PC-9 (cell line): ENCODE measurements around the gene KCNK15. TPM values are rescaled to one million over a fixed set of nuclear protein-coding genes. Genes with fewer than 3 reads are reported as not detected.

Experiments used
- BruUV-seq: library from RNA; stranded (reverse); fragments of 400-500 nt; replicated peaks from 2 replicates; lab custom pipeline; 2021; lab: Mats Ljungman, UMichigan
- CTCF ChIA-PET: fragments of 300-600 bp; sonication (Branson Sonifier 250); formaldehyde crosslinking; loops from one replicate; lab custom pipeline; 2022; ENCODE audit warnings: antibody characterized with exemption; lab: Charles Lee
- POLR2A ChIA-PET: fragments of 300-600 bp; sonication (Branson Sonifier 250); formaldehyde crosslinking; loops from one replicate; lab custom pipeline; 2022; ENCODE audit warnings: antibody characterized with exemption; ENCODE audit not compliant: unreplicated experiment; lab: Charles Lee
- DNase-seq, 2 experiments: peaks; one replicate each; pipeline versions ENCODE4 v3.0.0 to v3.0.0-alpha.2; 2015 to 2022; ENCODE audit warnings: mixed read lengths in 1 of 2
- H2AFZ ChIP-seq: fragments of 200-600 bp; sonication (generic); 2 replicates; pipeline ENCODE4 v1.8.1; 2017; ENCODE audit warnings: antibody characterized with exemption
- H3F3A ChIP-seq: fragments of 200-600 bp; sonication (generic); 2 replicates; pipeline ENCODE4 v1.8.1; 2017; ENCODE audit warnings: antibody characterized with exemption, mild to moderate bottlenecking, low read depth; ENCODE audit not compliant: insufficient read depth
- H3K27ac ChIP-seq: fragments of 200-600 bp; sonication (generic); 2 replicates; pipeline ENCODE4 v1.6.1; 2016; ENCODE audit warnings: mixed run types
- H3K27me3 ChIP-seq: fragments of 200-600 bp; sonication (generic); 2 replicates; pipeline ENCODE4 v1.6.1; 2016; ENCODE audit warnings: low read depth, mixed run types; ENCODE audit not compliant: insufficient read depth
- H3K36me3 ChIP-seq: fragments of 200-600 bp; sonication (generic); 2 replicates; pipeline ENCODE4 v1.6.1; 2016; ENCODE audit warnings: low read depth, mixed run types
- H3K4me1 ChIP-seq: fragments of 200-600 bp; sonication (generic); replicated peaks from 2 replicates; pipeline ENCODE4 v1.6.1; 2016; ENCODE audit warnings: mixed run types; ENCODE audit not compliant: insufficient read depth
- H3K4me2 ChIP-seq: fragments of 200-600 bp; sonication (generic); 2 replicates; pipeline ENCODE4 v1.6.1; 2017; ENCODE audit warnings: mixed run types
- H3K4me3 ChIP-seq: fragments of 200-600 bp; sonication (generic); 2 replicates; pipeline ENCODE4 v1.6.1; 2016; ENCODE audit warnings: mixed run types
- H3K79me2 ChIP-seq: fragments of 200-600 bp; sonication (generic); 2 replicates; pipeline ENCODE4 v1.6.1; 2017; ENCODE audit warnings: low read depth, mixed run types
- H3K9me2 ChIP-seq: fragments of 200-600 bp; sonication (generic); 2 replicates; pipeline ENCODE4 v1.8.1; 2017; ENCODE audit warnings: mild to moderate bottlenecking; ENCODE audit not compliant: insufficient read depth
- H3K9me3 ChIP-seq: fragments of 200-600 bp; sonication (generic); 2 replicates; pipeline ENCODE4 v1.8.1; 2016; ENCODE audit warnings: low read depth; ENCODE audit not compliant: insufficient read depth
- H4K20me1 ChIP-seq: fragments of 200-600 bp; sonication (generic); 2 replicates; pipeline ENCODE4 v1.8.1; 2017; ENCODE audit not compliant: insufficient read depth
- EZH2 ChIP-seq: fragments of 200-600 bp; sonication (generic); IDR thresholded peaks from 2 replicates; pipeline ENCODE4 v1.8.0; 2017; ENCODE audit warnings: antibody characterized with exemption, low read depth
- intact Hi-C: fragments of 100-400 bp; cut with micrococcal nuclease; formaldehyde crosslinking; loops from one replicate; pipeline ENCODE4 v1.10.0; 2022; ENCODE audit not compliant: unreplicated experiment
- total RNA-seq: library from RNA; stranded (reverse); gene quantifications from 2 replicates; pipeline ENCODE4 v1.2.3, GENCODE V29; 2021
- TF ChIP-seq, protein P1 (sequence below): fragments of 200-600 bp; sonication (generic); conservative IDR thresholded peaks from 2 replicates; pipeline ENCODE4 v1.6.1; 2017; ENCODE audit warnings: mixed run types, antibody characterized with exemption, mild to moderate bottlenecking, moderate library complexity

Gene KCNK15
- total RNA-seq, 1 experiment from 2014 or later = 0.26 TPM

DNA sequence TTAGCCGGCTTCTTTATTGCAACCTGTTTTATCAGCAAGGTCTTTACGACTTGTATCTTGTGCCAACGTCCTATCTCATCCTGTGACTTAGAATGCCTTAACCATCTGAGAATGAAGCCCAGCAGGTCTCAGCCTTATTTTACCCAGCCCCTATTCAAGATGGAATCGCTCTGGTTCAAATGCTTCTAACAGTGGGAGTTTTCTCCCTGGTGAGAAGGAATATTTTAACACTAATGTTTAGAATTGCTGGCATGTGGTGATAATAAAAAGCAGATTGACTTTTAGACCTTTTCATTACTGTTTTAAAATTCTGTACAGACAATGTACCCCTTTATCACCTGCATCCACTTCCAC is 9.9 kb upstream of the KCNK15 start:
- BruUV-seq = no TSS peak
- intact Hi-C loops = no loop called here
- peaks cover 6% of the 10 kb centered on the region for H3K9me3 ChIP-seq
- peaks cover 16% of the 10 kb centered on the region for H3F3A ChIP-seq
- no peaks in the 10 kb centered on the region for H3K36me3 ChIP-seq
- H3K4me1 ChIP-seq = peaks cover 24% of the 10 kb centered on the region
- DNase-seq = no peak
- 0 out of 2 replicates have a peak overlapping the region, but pooled peaks have one; percentile 26 for H2AFZ ChIP-seq
- H3K9me2 ChIP-seq = no peaks in the 10 kb centered on the region
- H3K27ac ChIP-seq = no peak overlapping the region
- H3K4me2 ChIP-seq = peak overlapping the region; percentile 48
- ChIA-PET CTCF (no interaction called here), POLR2A (no interaction called here)
- no peak overlapping the region for H3K4me3 ChIP-seq
- TF ChIP-seq, protein P1, sequence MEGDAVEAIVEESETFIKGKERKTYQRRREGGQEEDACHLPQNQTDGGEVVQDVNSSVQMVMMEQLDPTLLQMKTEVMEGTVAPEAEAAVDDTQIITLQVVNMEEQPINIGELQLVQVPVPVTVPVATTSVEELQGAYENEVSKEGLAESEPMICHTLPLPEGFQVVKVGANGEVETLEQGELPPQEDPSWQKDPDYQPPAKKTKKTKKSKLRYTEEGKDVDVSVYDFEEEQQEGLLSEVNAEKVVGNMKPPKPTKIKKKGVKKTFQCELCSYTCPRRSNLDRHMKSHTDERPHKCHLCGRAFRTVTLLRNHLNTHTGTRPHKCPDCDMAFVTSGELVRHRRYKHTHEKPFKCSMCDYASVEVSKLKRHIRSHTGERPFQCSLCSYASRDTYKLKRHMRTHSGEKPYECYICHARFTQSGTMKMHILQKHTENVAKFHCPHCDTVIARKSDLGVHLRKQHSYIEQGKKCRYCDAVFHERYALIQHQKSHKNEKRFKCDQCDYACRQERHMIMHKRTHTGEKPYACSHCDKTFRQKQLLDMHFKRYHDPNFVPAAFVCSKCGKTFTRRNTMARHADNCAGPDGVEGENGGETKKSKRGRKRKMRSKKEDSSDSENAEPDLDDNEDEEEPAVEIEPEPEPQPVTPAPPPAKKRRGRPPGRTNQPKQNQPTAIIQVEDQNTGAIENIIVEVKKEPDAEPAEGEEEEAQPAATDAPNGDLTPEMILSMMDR = no peak
- TF ChIP-seq EZH2 = no peak
- no peaks in the 10 kb centered on the region for H3K79me2 ChIP-seq
- 0 out of 2 replicates have a peak, but pooled peaks cover 3% of the 10 kb centered on the region for H3K27me3 ChIP-seq
- H4K20me1 ChIP-seq = no peaks in the 10 kb centered on the region

DNA sequence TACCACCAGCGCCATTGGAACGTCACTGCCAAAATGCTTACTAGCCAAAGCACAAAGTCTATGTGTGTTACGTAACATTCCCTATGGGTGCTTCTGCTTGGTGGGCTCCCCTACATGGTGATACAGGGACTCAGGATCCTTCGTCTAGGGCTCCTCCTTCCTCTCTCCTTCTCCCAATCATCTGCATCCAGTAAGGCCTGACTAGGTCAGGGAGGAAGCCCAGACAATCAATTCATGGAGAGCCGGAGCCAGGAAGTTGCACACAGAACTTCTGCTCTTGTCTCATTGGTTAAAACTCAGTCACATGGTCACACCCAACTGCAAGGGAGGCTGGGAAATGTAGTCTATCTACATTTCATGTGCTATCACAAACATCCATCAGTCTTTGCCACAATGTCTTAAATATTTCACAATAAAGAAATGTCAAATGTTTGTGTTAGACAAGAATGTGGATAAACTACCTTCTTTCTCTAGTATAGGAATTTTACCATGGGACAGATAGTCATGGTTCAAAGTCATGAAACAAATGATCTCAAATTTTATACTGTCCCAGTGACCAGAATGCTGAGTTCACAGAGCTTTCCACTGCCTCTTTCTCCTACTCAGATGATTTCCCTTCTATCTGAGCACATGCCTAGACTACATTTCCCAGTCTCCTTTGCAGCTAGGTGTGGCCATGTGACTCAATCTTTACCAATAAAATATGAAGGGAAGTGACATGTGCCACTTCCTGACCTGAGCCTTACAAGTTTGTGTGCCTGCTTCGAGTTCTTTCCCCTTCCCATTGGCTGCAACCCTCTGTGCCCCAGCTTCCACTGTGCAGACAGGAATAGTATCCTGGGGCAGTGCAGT is 9.3 kb upstream of the KCNK15 start:
- DNase-seq = peak in 1 of 2 experiments; percentile 87
- ChIA-PET CTCF (no interaction called here), POLR2A (no interaction called here)
- Histone ChIP-seq H3K4me3 (no peak overlapping the region), H3K27ac (no peak overlapping the region), H3F3A (peaks cover 12% of the 10 kb centered on the region), H3K9me2 (no peaks in the 10 kb centered on the region), H2AFZ (peak overlapping the region; percentile 28; the same call in 1 of the 2 replicates), H3K9me3 (peaks cover 6% of the 10 kb centered on the region), H3K27me3 (peaks cover 8% of the 10 kb centered on the region; the same call in 1 of the 2 replicates), H3K36me3 (no peaks in the 10 kb centered on the region), H3K4me1 (peaks cover 20% of the 10 kb centered on the region), H4K20me1 (no peaks in the 10 kb centered on the region), H3K79me2 (no peaks in the 10 kb centered on the region), H3K4me2 (peak overlapping the region; percentile 48)
- no TSS peak for BruUV-seq
- TF ChIP-seq, protein P1 = no peak
- no peak for TF ChIP-seq EZH2
- intact Hi-C loops = no loop called here

DNA sequence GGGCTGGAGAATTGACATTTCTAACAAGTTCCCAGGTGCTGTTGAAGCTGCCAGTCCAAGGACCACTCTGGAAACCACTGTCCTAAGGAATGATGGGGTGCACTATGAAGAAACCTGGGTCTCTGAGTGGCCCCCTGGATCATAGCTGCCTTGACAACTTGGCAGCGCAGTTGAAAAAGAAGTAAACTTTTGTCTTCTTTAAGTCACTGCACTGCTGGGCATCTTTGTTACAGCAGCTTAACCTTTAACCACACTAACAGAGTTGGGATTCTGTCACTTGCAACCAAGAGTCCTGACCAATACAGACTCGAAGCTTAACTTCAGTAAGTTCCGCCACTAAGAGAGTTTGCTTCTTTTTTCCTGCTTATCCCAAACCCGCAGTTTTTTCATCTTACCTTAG is 8.5 kb upstream of the KCNK15 start:
- no peaks in the 10 kb centered on the region for H4K20me1 ChIP-seq
- H3K27me3 ChIP-seq = peaks cover 15% of the 10 kb centered on the region; the same call in 1 of the 2 replicates
- BruUV-seq = no TSS peak
- H3K4me1 ChIP-seq = peaks cover 15% of the 10 kb centered on the region
- H3K4me3 ChIP-seq = no peak overlapping the region
- no peaks in the 10 kb centered on the region for H3K9me2 ChIP-seq
- H3K27ac ChIP-seq = no peak overlapping the region
- H2AFZ ChIP-seq = peak overlapping the region; percentile 28; the same call in 1 of the 2 replicates
- TF ChIP-seq EZH2 = no peak
- TF ChIP-seq, protein P1 = no peak
- POLR2A ChIA-PET = no interaction called here
- CTCF ChIA-PET = no interaction called here
- H3F3A ChIP-seq = peaks cover 12% of the 10 kb centered on the region
- no peaks in the 10 kb centered on the region for H3K36me3 ChIP-seq
- no peak for DNase-seq
- intact Hi-C loops = no loop called here
- peaks cover 6% of the 10 kb centered on the region for H3K9me3 ChIP-seq
- no peaks in the 10 kb centered on the region for H3K79me2 ChIP-seq
- peak overlapping the region; percentile 48; the same call in 1 of the 2 replicates for H3K4me2 ChIP-seq
